Measurements from ENCODE around the gene LDB2. TPM values are rescaled to one million over a fixed set of nuclear protein-coding genes. Genes with fewer than 3 reads are reported as not detected.
A peak's percentile ranks its signal among the peaks of the same experiment; 100 is the strongest.
"Not testable (repeated sequence)": the region's sequence is repeated elsewhere in the genome, so short reads cannot be mapped to it uniquely, and the experiment has no call there.

Gene LDB2
- polyA plus RNA-seq, 2 of the 4 experiments (the other 2 are of a cell fraction) = not detected

GRCh38 chr4:16926214-16926613 lies 27.8 kb upstream of the LDB2 start:
- WGBS (ENCODE audit: missing lambda C conversion rate) = 0% methylated on average over 1 of the region's 1 CpG
- ATAC-seq (no peak), DNase-seq (ENCODE audit: low read depth in 1 of 2, low spot score in 1 of 2) (no peak), FAIRE-seq (no peak)
- H3K4me1 ChIP-seq = no peaks in the 10 kb centered on the region
- no peak overlapping the region for H3K4me2 ChIP-seq
- POLR2A ChIA-PET = no interaction called here
- H3K27ac ChIP-seq = no peak overlapping the region
- no peak for TF ChIP-seq GATA3 (IDR thresholded peaks at IDR 0.05; ENCODE audit: borderline replicate concordance)
- TF ChIP-seq CEBPB (IDR thresholded peaks at IDR 0.05) = no peak
- TF ChIP-seq RARB (CRISPR knock-in tag; IDR thresholded peaks at IDR 0.05) = no peak
- TF ChIP-seq HOXB13 (CRISPR knock-in tag; IDR thresholded peaks at IDR 0.05; ENCODE audit: low read depth) = no peak
- TF ChIP-seq CBX8 (IDR thresholded peaks at IDR 0.05) = no peak
- CTCF ChIA-PET = interaction anchor here (1.3 to 1.6 kb wide), 2 partner anchors 10 to 12 kb away, joined by 4 to 5 read pairs; no protein-coding TSS in a partner anchor
- no peaks in the 10 kb centered on the region for H3K9me3 ChIP-seq
- no peak overlapping the region for H3K4me3 ChIP-seq

DNA sequence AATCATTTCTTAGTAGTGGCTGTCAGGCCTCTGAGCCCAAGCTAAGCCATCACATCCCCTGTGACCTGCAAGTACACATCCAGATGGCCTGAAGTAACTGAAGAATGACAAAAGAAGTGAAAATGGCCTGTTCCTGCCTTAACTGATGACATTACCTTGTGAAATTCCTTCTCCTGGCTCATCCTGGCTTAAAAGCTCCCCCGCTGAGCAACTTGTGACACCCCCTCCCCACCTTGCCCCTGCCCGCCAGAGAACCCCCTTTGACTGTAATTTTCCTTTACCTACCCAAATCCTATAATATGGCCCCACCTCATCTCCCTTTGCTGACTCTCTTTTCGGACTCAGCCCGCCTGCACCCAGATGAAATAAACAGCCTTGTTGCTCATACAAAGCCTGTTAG lies 20.3 kb upstream of the LDB2 start:
- H3K9me3 ChIP-seq; H3K4me3 ChIP-seq; H3K4me1 ChIP-seq; H3K4me2 ChIP-seq; DNase-seq (ENCODE audit: low read depth in 1 of 2, low spot score in 1 of 2); CTCF ChIA-PET; H3K27ac ChIP-seq; POLR2A ChIA-PET; ATAC-seq; FAIRE-seq: not testable (repeated sequence)
- WGBS (ENCODE audit: missing lambda C conversion rate) = 51% methylated on average over 3 of the region's 4 CpGs

GRCh38 chr4:16916719-16917337 lies 18.4 kb upstream of the LDB2 start:
- no peak overlapping the region for H3K4me3 ChIP-seq
- DNase-seq (ENCODE audit: low read depth in 1 of 2, low spot score in 1 of 2) (peak; percentile 15 to 63), ATAC-seq (peak; percentile 66 to 87; a peak in 4 of 6 replicates), FAIRE-seq (no peak)
- H3K27ac ChIP-seq = no peak overlapping the region
- no peaks in the 10 kb centered on the region for H3K9me3 ChIP-seq
- ChIA-PET POLR2A (no interaction called here), CTCF (interaction anchor here (0.7 to 1.4 kb wide), 7 partner anchors 14 to 1678 kb away, joined by 3 to 8 read pairs (median 3); no protein-coding TSS in a partner anchor)
- no peaks in the 10 kb centered on the region for H3K4me1 ChIP-seq
- no peak overlapping the region for H3K4me2 ChIP-seq
- TF ChIP-seq RAD21 (conservative IDR thresholded peaks at IDR 0.05 in 1 of 2, IDR thresholded peaks at IDR 0.05 in 1 of 2) (peak; percentile 23 to 46; a peak in 4 of 5 replicates), BHLHE40 (IDR thresholded peaks at IDR 0.05; ENCODE audit: low read depth, low read length) (no peak), CTCF (IDR thresholded peaks at IDR 0.05) (peak; percentile 41), SMC3 (IDR thresholded peaks at IDR 0.05) (peak; percentile 43), KDM5A (IDR thresholded peaks at IDR 0.05) (no peak)
- WGBS (ENCODE audit: missing lambda C conversion rate) = 29% methylated on average over 13 of the region's 13 CpGs

DNA sequence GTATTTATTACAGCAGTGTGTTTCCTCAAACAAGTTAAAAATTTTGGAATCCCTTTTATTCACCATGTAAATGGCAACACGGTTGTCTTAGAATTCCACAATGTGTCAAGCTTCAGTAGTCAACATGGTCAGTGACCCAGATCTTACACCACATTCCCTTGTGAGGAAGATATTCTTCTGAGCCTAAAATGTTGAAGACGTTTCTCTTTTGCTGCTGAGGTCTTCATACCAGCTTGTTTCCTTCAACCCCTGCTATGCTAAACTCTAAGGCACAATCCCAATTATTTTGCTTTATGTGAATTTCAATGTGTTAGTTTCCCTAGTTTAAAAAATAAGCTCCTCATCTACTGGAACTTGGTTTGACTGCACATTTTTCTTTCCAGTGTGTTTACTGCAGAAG lies 17.6 kb upstream of the LDB2 start:
- ChIA-PET POLR2A (no interaction called here), CTCF (interaction anchor here (0.7 to 1.4 kb wide), 7 partner anchors 9 to 1679 kb away, joined by 3 to 8 read pairs (median 3); no protein-coding TSS in a partner anchor)
- ATAC-seq (no peak), DNase-seq (ENCODE audit: low read depth in 1 of 2, low spot score in 1 of 2) (no peak), FAIRE-seq (no peak)
- Histone ChIP-seq H3K9me3 (no peaks in the 10 kb centered on the region), H3K27ac (no peak overlapping the region), H3K4me3 (no peak overlapping the region), H3K4me1 (no peaks in the 10 kb centered on the region), H3K4me2 (no peak overlapping the region)
- WGBS (ENCODE audit: missing lambda C conversion rate) = 0% methylated on average over 2 of the region's 2 CpGs
- TF ChIP-seq, protein P1, sequence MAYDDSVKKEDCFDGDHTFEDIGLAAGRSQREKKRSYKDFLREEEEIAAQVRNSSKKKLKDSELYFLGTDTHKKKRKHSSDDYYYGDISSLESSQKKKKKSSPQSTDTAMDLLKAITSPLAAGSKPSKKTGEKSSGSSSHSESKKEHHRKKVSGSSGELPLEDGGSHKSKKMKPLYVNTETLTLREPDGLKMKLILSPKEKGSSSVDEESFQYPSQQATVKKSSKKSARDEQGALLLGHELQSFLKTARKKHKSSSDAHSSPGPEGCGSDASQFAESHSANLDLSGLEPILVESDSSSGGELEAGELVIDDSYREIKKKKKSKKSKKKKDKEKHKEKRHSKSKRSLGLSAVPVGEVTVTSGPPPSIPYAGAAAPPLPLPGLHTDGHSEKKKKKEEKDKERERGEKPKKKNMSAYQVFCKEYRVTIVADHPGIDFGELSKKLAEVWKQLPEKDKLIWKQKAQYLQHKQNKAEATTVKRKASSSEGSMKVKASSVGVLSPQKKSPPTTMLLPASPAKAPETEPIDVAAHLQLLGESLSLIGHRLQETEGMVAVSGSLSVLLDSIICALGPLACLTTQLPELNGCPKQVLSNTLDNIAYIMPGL (CRISPR knock-in tag; IDR thresholded peaks at IDR 0.05; ENCODE audit: borderline replicate concordance) = no peak
- TF ChIP-seq REST (IDR thresholded peaks at IDR 0.05) (no peak), MAFK (IDR thresholded peaks at IDR 0.05; ENCODE audit: partially characterized antibody) (no peak), NPAS2 (CRISPR knock-in tag; IDR thresholded peaks at IDR 0.05; ENCODE audit: borderline replicate concordance) (no peak), FOSL2 (IDR thresholded peaks at IDR 0.05) (no peak), FOSL2 (CRISPR knock-in tag; IDR thresholded peaks at IDR 0.05) (no peak), CBX8 (IDR thresholded peaks at IDR 0.05) (no peak), E2F6 (IDR thresholded peaks at IDR 0.05; ENCODE audit: borderline replicate concordance, low read depth) (no peak), EHMT2 (IDR thresholded peaks at IDR 0.05; ENCODE audit: low read depth) (no peak), CEBPB (IDR thresholded peaks at IDR 0.05) (no peak), MAZ (IDR thresholded peaks at IDR 0.05; ENCODE audit: borderline replicate concordance, low read depth, low read length) (no peak), BCL3 (IDR thresholded peaks at IDR 0.05) (no peak), POLR2A (IDR thresholded peaks at IDR 0.05; ENCODE audit: low read length) (no peak)

Data from A549 (cell line).